Calu3 (cell line): ENCODE measurements around the gene DISP3. TPM values are rescaled to one million over a fixed set of nuclear protein-coding genes. Genes with fewer than 3 reads are reported as not detected.

Experiments used
- BruUV-seq: library from RNA; stranded (reverse); fragments of 400-500 nt; replicated peaks from 2 replicates; lab custom pipeline; 2021; lab: Mats Ljungman, UMichigan
- CTCF ChIA-PET: fragments of 300-600 bp; sonication (Branson Sonifier 250); formaldehyde crosslinking; loops from one replicate; lab custom pipeline; 2022; ENCODE audit warnings: antibody characterized with exemption; lab: Charles Lee
- DNase-seq: peaks from one replicate; pipeline ENCODE4 v3.0.0; 2022
- H3K27ac Mint-ChIP-seq: one replicate; pipeline ENCODE4 v1.8.0; 2022; ENCODE audit warnings: mixed read lengths; ENCODE audit not compliant: unreplicated experiment
- H3K27me3 Mint-ChIP-seq: one replicate; pipeline ENCODE4 v1.8.0; 2022; ENCODE audit warnings: mixed read lengths; ENCODE audit not compliant: unreplicated experiment
- H3K36me3 Mint-ChIP-seq: one replicate; pipeline ENCODE4 v1.8.0; 2022; ENCODE audit warnings: mild to moderate bottlenecking, moderate library complexity, mixed read lengths; ENCODE audit not compliant: insufficient read depth, unreplicated experiment
- H3K4me1 Mint-ChIP-seq: one replicate; pipeline ENCODE4 v1.8.0; 2022; ENCODE audit warnings: mild to moderate bottlenecking, low read depth, mixed read lengths; ENCODE audit not compliant: unreplicated experiment
- H3K4me3 Mint-ChIP-seq: one replicate; pipeline ENCODE4 v1.8.0; 2022; ENCODE audit warnings: mild to moderate bottlenecking, low read depth, moderate library complexity, mixed read lengths; ENCODE audit not compliant: unreplicated experiment
- H3K9me3 Mint-ChIP-seq: one replicate; pipeline ENCODE4 v1.8.0; 2022; ENCODE audit warnings: low read depth, mixed read lengths; ENCODE audit not compliant: unreplicated experiment
- CTCF ChIP-seq: fragments of 200-600 bp; IDR thresholded peaks from one replicate; pipeline ENCODE4 v1.8.0; 2022; ENCODE audit warnings: antibody characterized with exemption; ENCODE audit not compliant: unreplicated experiment
- intact Hi-C: fragments of 100-400 bp; cut with micrococcal nuclease; formaldehyde crosslinking; loops from one replicate; pipeline ENCODE4 v1.10.0; 2022; ENCODE audit not compliant: unreplicated experiment
- total RNA-seq: library from RNA; stranded (reverse); gene quantifications from 2 replicates; pipeline ENCODE4 v1.2.3, GENCODE V29; 2022

The DISP3 gene
- total RNA-seq, 1 experiment from 2014 or later: 1.3 TPM

DNA sequence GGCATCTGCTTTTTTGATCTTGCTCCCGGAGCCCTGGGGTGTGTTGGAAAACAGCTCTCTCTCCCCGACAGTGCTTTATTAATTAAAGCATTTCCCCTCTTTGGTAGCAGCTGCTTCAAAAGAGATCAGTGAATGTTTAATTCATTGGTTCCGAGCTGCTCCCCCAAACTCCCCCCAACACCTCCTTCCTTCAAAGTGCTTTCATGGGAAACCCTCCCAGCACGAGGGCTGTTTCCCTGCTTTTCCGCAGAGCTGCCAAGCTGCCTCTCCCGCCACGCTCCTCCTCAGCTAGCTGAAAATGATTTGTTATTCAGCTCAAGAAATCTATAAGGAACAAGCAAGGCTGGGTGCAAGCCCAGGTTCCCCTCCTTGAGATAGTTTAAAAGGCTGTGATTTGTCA lies 40.0 kb upstream of the DISP3 start:
- CTCF ChIA-PET: no interaction called here
- Mint-ChIP-seq H3K27me3 (peaks cover 97% of the 10 kb centered on the region), H3K36me3 (no peaks in the 10 kb centered on the region), H3K4me3 (no peak overlapping the region), H3K9me3 (no peaks in the 10 kb centered on the region), H3K4me1 (no peaks in the 10 kb centered on the region), H3K27ac (no peak overlapping the region)
- no peak for DNase-seq
- BruUV-seq: no TSS peak
- no peak for TF ChIP-seq CTCF
- intact Hi-C loops: no loop called here

DNA sequence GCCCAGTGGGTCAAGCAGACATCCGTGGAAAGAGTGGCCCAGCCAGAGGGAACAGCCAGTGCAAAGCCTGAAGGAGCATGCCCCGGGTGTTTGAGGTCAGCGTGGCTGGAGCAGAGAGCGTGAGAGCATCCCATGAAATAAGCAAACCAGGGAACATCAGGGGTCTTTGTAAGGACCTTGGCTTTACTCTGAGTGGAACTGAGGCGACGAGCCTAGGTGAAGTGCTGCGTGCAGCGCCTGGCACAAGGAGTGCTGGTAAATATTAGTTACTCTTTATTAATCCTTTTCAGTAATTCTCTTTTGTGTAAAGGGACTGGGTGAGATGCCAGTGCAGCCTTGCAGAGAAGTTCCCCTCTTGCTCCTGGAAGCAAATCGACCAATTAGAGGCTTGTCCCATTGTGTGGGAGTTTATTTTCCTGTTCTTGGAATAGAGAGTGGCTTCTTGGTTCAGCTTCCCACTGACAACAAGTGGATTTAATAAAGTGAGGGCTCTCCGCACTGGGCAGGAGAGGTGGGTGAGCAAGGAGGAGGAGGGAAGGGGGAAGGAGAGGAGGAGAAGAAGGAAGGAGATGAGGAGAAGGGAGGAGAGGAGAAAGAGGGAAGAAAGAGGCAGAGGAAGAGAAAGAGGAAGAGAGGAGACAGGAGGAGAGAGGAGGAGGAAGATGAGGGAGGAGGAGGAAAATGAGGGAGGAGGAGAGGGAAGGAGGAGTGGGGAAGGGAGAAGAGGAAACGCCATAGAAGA lies 37.6 kb upstream of the DISP3 start:
- no TSS peak for BruUV-seq
- no peak for TF ChIP-seq CTCF

GRCh38 chr1:11443043-11443442 lies 35.9 kb upstream of the DISP3 start:
- TF ChIP-seq CTCF: no peak
- CTCF ChIA-PET: no interaction called here
- Mint-ChIP-seq H3K27me3 (peaks cover 87% of the 10 kb centered on the region), H3K27ac (no peak overlapping the region), H3K4me3 (no peak overlapping the region), H3K4me1 (no peaks in the 10 kb centered on the region), H3K9me3 (no peaks in the 10 kb centered on the region), H3K36me3 (no peaks in the 10 kb centered on the region)
- no TSS peak for BruUV-seq
- DNase-seq: no peak
- intact Hi-C loops: no loop called here

More for the DNA sequence above, 37.6 kb upstream of the DISP3 start:
- Mint-ChIP-seq H3K4me3 (no peak overlapping the region), H3K36me3 (no peaks in the 10 kb centered on the region), H3K27ac (no peak overlapping the region), H3K27me3 (peaks cover 100% of the 10 kb centered on the region), H3K9me3 (no peaks in the 10 kb centered on the region), H3K4me1 (no peaks in the 10 kb centered on the region)
- no peak for DNase-seq
- intact Hi-C loops: no loop called here
- CTCF ChIA-PET: no interaction called here

GRCh38 chr1:11443961-11444658 lies 34.8 kb upstream of the DISP3 start:
- intact Hi-C loops: no loop called here
- no peak for DNase-seq
- Mint-ChIP-seq H3K9me3 (no peaks in the 10 kb centered on the region), H3K36me3 (no peaks in the 10 kb centered on the region), H3K27ac (no peak overlapping the region), H3K4me1 (no peaks in the 10 kb centered on the region), H3K4me3 (no peak overlapping the region), H3K27me3 (peaks cover 76% of the 10 kb centered on the region)
- CTCF ChIA-PET: no interaction called here
- TF ChIP-seq CTCF: no peak
- BruUV-seq: no TSS peak
